Measurements from ENCODE around the gene PRSS35.
"Not testable (repeated sequence)": the region's sequence is repeated elsewhere in the genome, so short reads cannot be mapped to it uniquely, and the experiment has no call there.

Gene PRSS35, protein sequence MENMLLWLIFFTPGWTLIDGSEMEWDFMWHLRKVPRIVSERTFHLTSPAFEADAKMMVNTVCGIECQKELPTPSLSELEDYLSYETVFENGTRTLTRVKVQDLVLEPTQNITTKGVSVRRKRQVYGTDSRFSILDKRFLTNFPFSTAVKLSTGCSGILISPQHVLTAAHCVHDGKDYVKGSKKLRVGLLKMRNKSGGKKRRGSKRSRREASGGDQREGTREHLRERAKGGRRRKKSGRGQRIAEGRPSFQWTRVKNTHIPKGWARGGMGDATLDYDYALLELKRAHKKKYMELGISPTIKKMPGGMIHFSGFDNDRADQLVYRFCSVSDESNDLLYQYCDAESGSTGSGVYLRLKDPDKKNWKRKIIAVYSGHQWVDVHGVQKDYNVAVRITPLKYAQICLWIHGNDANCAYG

GRCh38 chr6:83511901-83512681 lies at the start of gene PRSS35:
TSS of gene PRSS35 (plus strand) at chr6:83512534. CDS start at chr6:83523442, 10,908 bp downstream.
- no peak for DNase-seq

GRCh38 chr6:83463886-83464285 lies 48.4 kb upstream of the PRSS35 start:
- no peak for DNase-seq

GRCh38 chr6:83464381-83465140 lies 47.8 kb upstream of the PRSS35 start:
- DNase-seq = no peak

DNA sequence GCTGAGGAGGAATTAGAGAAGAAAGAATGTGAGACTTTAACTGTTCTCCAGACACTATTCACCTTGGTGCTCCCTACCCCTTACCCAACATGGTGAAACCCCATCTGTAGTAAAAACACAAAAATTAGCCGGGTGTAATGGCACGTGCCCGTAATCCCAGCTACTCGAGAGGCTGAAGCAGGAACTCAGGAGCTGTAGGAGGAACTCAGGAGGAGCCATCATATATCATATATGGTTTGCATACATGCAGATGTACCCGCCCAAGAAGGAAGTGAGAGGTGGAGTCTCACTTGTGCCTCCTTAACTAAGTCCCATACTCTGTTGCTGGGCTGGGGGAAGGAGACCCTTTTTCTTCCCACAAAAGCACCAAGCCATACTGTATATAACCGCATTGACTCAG lies 46.0 kb upstream of the PRSS35 start:
- DNase-seq = no peak

DNA sequence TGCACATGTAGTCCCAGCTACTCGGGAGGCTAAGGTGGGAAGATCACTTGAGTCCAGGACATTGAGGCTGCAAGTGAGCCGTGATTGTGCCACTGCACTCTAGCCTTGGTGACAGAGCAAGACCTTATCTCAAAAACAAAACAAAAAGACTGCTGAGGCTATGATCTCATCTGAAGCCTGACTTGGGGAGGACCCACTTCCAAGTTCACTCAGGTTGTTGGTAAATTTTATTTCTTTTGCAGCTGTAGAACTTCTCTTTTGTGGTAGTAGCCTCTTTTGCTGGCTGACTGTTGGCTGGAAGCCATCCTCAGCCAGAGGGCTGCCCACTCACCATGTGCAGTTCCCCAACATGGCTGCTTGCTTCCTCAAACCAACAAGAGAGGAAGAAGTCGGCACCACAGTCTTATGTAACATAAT lies 44.7 kb upstream of the PRSS35 start:
- DNase-seq = no peak

- no peak for DNase-seq
Measured at GRCh38 chr6:83470001-83470400, 42.3 kb upstream of the PRSS35 start.

DNA sequence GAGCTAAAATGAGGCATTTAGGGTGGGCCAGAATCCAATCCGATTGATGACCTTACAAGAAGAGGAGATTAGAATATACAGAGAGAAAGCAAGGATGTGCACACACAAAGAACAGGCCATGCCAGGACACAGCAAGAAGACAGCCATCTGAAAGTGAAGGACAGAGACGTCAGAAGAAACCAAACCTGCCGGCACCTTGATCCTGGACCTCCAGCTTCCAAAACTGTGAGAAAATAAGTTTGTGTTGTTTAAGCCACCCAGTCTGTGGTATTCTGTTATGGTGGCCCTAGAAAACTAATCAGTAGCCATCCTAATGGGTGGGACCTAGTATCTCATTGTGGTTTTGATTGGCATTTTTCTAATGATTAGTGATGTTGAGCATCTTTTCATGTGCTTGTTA lies 41.7 kb upstream of the PRSS35 start:
- DNase-seq = no peak

DNA sequence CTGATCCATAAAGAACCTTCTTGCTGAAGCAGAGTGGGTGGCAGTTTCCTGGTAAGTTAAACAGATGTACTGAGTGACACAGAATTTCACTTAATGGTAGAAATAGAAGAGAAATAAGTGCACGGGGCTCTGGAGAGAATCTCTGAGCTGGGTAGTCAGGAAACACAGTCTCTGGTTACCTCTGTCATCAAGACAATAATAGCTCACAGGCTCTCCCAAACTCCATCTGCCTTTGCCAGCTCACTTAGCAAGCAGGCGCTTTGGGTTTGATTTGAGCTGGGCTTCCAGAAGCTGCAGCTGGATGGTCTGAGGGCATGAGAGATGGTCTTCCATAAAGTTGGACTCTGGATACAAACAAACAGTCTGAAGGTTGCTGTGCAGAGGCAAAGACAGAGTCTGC lies 39.6 kb upstream of the PRSS35 start:
- no peak for DNase-seq

GRCh38 chr6:83474309-83474708 lies 38.0 kb upstream of the PRSS35 start:
- DNase-seq = no peak

GRCh38 chr6:83476971-83477370 lies 35.4 kb upstream of the PRSS35 start:
- DNase-seq = no peak

- no peak for DNase-seq
Measured at GRCh38 chr6:83479389-83479788, 32.9 kb upstream of the PRSS35 start.

DNA sequence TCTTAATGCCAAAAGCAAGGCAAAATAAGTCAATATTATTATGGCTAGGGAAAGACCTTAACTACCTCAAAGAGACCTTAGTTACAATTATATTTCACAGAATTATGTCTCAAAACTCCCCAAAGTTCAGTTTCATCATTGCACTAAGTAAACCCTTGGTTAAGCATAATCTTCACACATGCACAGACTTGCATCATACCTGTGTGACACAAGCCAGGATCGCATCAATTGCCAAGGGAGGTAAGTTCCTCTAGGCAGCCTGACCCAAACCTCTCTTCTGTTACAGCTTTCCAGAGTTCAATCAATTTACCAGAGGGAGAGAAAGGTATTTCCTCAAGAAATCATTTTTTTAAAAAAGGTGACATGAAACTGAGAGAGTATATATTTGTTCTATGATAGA lies 31.9 kb upstream of the PRSS35 start:
- DNase-seq = no peak

- not testable (repeated sequence) for DNase-seq
Measured at GRCh38 chr6:83481938-83482337, 30.4 kb upstream of the PRSS35 start.

DNA sequence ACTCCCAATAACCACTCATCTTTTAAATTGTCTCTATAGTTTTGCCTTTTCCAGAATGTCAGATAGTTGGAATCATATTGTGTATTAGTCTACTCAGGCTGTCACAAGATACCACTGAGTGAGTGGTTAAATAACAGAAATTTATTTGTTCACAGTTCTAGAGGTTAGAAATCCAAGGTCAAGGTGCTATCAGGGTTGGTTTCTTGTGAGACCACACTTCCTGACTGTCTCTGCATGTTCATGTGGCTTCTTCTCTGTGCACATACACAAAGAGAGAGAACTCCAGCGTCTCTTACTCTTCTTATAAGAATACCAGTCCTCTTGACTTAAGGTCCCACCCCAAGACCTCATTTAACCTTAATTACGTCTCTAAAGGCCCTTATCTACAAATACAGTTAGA lies 23.9 kb upstream of the PRSS35 start:
- DNase-seq = no peak

DNA sequence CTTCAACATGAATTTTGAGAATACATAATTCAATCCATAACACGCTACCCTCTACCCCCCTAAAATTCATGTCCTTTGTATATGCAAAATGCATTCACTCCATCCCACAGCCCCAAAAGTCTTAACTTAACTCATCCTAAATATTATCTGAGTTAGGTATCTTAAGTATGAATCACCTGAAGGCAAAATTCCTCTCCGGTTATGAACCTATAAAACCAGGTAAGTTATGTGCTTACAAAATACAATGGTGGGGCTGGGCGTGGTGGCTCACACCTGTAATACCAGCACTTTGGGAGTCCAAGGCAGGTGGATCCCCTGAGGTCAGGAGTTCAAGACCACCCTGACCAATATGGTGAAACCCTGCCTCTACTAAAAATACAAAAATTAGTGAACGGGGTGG lies 23.5 kb upstream of the PRSS35 start:
- no peak for DNase-seq

- no peak for DNase-seq
Measured at GRCh38 chr6:83490217-83490807, 22.0 kb upstream of the PRSS35 start.

GRCh38 chr6:83505356-83505755 lies 7.0 kb upstream of the PRSS35 start:
- no peak for DNase-seq

- DNase-seq = no peak
Measured at GRCh38 chr6:83509441-83509840, 2.9 kb upstream of the PRSS35 start.

- DNase-seq = no peak
Measured at GRCh38 chr6:83510791-83511190, 1.5 kb upstream of the PRSS35 start.

DNA sequence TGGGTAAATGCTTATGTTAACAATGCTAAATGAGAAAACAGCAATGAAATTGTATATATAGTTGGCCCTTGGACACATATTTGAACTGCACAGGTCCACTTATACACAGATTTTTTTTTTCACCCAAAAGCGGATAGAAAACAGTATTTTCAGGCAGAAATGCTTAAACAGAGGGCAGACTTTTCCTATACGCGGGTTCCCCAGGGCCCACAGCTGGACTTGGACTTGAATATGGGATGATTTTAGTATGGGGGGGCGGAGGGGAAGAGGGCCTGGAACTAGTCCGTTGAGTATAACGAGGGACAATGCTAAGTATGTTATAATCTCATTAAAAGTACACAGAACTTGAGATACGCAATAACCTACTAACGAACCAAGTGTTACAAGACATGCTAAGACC lies 1.1 kb upstream of the PRSS35 start:
- no peak for DNase-seq

DNA sequence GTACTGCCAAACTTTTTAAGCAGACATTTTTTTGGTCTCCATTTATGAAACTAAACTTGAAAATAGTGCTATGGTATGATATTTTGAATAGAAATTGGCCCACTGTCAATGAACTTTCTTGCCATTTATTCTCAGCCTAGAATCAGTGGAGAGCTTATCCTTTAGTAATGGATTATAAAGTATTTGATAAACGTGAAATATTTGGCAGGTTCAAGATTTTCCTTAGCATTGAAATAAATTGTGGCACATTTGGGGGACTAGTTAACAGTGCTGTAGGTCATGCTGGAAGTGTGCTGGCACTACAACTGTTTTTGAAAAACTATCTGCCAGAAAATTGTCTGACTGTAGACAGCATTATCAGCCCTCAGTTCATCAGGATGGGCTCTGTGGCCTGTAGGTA lies 2.1 kb downstream of the PRSS35 start:
- DNase-seq = no peak

GRCh38 chr6:83514866-83515466 lies 2.6 kb downstream of the PRSS35 start:
- no peak for DNase-seq

- no peak for DNase-seq
Measured at GRCh38 chr6:83517500-83517899, 5.2 kb downstream of the PRSS35 start.

Measured in activated CD4-positive, CD25-positive, alpha-beta regulatory T cell treated with anti-CD3 and anti-CD28 coated beads, Interleukin-2, amount 50 U/mL, for 72 hours (primary cell).